B cell (primary cell): ENCODE results near the gene GANAB. TPM values are rescaled to one million over a fixed set of nuclear protein-coding genes. Genes with fewer than 3 reads are reported as not detected.

Experiments
- ATAC-seq: fragments of 200-7000 bp; cut with Tn5 transposase; one replicate; pipeline ENCODE4 v1.10.0; 2021; ENCODE audit warnings: low read depth, mild to moderate bottlenecking, moderate number of reproducible peaks, moderate library complexity
- CTCF ChIA-PET: fragments of 350-600 bp; sonication (Branson Sonifier 250); formaldehyde crosslinking; loops from one replicate; lab custom pipeline; 2021; ENCODE audit warnings: antibody characterized with exemption, inconsistent platforms; lab: Charles Lee
- POLR2A ChIA-PET: fragments of 350-600 bp; sonication (Branson Sonifier 250); formaldehyde crosslinking; loops from one replicate; lab custom pipeline; 2021; ENCODE audit warnings: antibody characterized with exemption; lab: Charles Lee
- DNase-seq: peaks from one replicate; pipeline ENCODE4 v3.0.0; 2013
- H2AFZ ChIP-seq: 2 replicates; pipeline ENCODE4 v1.6.1; 2012; ENCODE audit warnings: mild to moderate bottlenecking, low read depth, low read length; ENCODE audit not compliant: insufficient read depth, poor library complexity, severe bottlenecking
- H3K27ac ChIP-seq, 2 donors: 1 replicate in 1 of 2; 2 replicates in 1 of 2; pipeline ENCODE4 v1.5.1; 2012 to 2013; ENCODE audit warnings: low read length in 2 of 2, mild to moderate bottlenecking in 2 of 2, moderate library complexity in 1 of 2
- H3K27me3 ChIP-seq, 4 experiments: fragments of 200-600 bp in 1 of 4; sonication (generic) in 1 of 4; replicated peaks in 1 of 4; 1 replicate in 2 of 4; 2 replicates in 2 of 4; pipeline versions ENCODE4 v1.6.1 to v1.7.0; 2013 to 2016; ENCODE audit warnings: low read length in 3 of 4, mild to moderate bottlenecking in 2 of 4, mixed read lengths in 1 of 4, moderate library complexity in 1 of 4; ENCODE audit not compliant: insufficient read depth in 4 of 4, control insufficient read depth in 3 of 4; ENCODE audit errors: control extremely low read depth in 1 of 4
- H3K36me3 ChIP-seq, 2 experiments: replicated peaks in 1 of 2; 1 replicate in 1 of 2; 2 replicates in 1 of 2; pipeline versions ENCODE4 v1.6.1 to v1.7.1; 2013; ENCODE audit warnings: low read length in 1 of 2; ENCODE audit not compliant: insufficient read depth in 2 of 2, control insufficient read depth in 1 of 2; ENCODE audit errors: control extremely low read depth in 1 of 2, extremely low read depth in 1 of 2
- H3K4me1 ChIP-seq, 2 donors: fragments of 200-600 bp in 1 of 2; sonication (generic) in 1 of 2; 1 replicate in 1 of 2; 2 replicates in 1 of 2; pipeline versions ENCODE4 v1.5.1 to v1.6.1; 2013 to 2017; ENCODE audit warnings: low read length in 2 of 2; ENCODE audit not compliant: control insufficient read depth in 2 of 2, insufficient read depth in 2 of 2
- H3K4me2 ChIP-seq: replicated peaks from 2 replicates; pipeline ENCODE3; 2012; ENCODE audit warnings: mild to moderate bottlenecking, low read depth, low read length; ENCODE audit not compliant: poor library complexity, severe bottlenecking
- H3K4me3 ChIP-seq, 5 experiments: fragments of 200-600 bp in 1 of 5; sonication (generic) in 1 of 5; 1 replicate in 3 of 5; 2 replicates in 2 of 5; pipeline versions ENCODE4 v1.5.1 to v1.7.0; 2011 to 2016; ENCODE audit warnings: low read length in 4 of 5, mild to moderate bottlenecking in 4 of 5, low read depth in 2 of 5, control low read depth in 1 of 5, moderate library complexity in 1 of 5; ENCODE audit not compliant: insufficient read depth in 1 of 5; ENCODE audit errors: control extremely low read depth in 1 of 5, extremely low read depth in 1 of 5
- H3K79me2 ChIP-seq: fragments of 200-600 bp; sonication (generic); one replicate; pipeline ENCODE4 v1.6.0; 2016; ENCODE audit warnings: low read length; ENCODE audit not compliant: control insufficient read depth, insufficient read depth
- H3K9ac ChIP-seq: fragments of 200-600 bp; sonication (generic); 2 replicates; pipeline ENCODE4 v1.6.1; 2017; ENCODE audit warnings: mild to moderate bottlenecking, low read length, moderate library complexity
- H3K9me3 ChIP-seq, 3 donors: one replicate each; pipeline versions ENCODE4 v1.6.1 to v1.7.1; 2013; ENCODE audit warnings: low read length in 2 of 3; ENCODE audit not compliant: control insufficient read depth in 2 of 3, insufficient read depth in 1 of 3; ENCODE audit errors: control extremely low read depth in 1 of 3
- H4K20me1 ChIP-seq: 2 replicates; pipeline ENCODE4 v1.6.0; 2012; ENCODE audit warnings: mild to moderate bottlenecking, low read length; ENCODE audit not compliant: insufficient read depth, control insufficient read depth, poor library complexity, severe bottlenecking
- H3K27ac Mint-ChIP-seq: one replicate; pipeline ENCODE4 v1.8.0; 2021; ENCODE audit warnings: mixed read lengths
- H3K27me3 Mint-ChIP-seq: one replicate; pipeline ENCODE4 v1.8.0; 2021; ENCODE audit warnings: mixed read lengths
- H3K4me1 Mint-ChIP-seq: one replicate; pipeline ENCODE4 v1.8.0; 2021; ENCODE audit warnings: mixed read lengths
- H3K4me3 Mint-ChIP-seq: one replicate; pipeline ENCODE4 v1.8.0; 2021; ENCODE audit warnings: mixed read lengths
- H3K9me3 Mint-ChIP-seq: one replicate; pipeline ENCODE4 v1.8.0; 2022; ENCODE audit warnings: mixed read lengths; ENCODE audit not compliant: insufficient read depth
- EZH2 ChIP-seq: IDR thresholded peaks from 2 replicates; pipeline ENCODE4 v1.6.1; 2012; ENCODE audit warnings: borderline replicate concordance, low read depth, mild to moderate bottlenecking, moderate library complexity, low read length; ENCODE audit not compliant: insufficient read depth, poor library complexity, severe bottlenecking
- WGBS: methylation state at CpG from one replicate; pipeline ENCODE4 v1.1.5; 2013; ENCODE audit warnings: missing lambda C conversion rate; ENCODE audit not compliant: insufficient coverage; 5-methylcytosine and 5-hydroxymethylcytosine counted together
- intact Hi-C: fragments of 100-400 bp; cut with micrococcal nuclease; formaldehyde crosslinking; loops from one replicate; pipeline ENCODE4 v1.10.0; 2022
- polyA plus RNA-seq: library from polyadenylated mRNA; depleted of rRNA; stranded (reverse); fragments of >200 nt; gene quantifications from 2 replicates; pipeline ENCODE4 v1.2.3, GENCODE V29; 2012
- total RNA-seq, 2 donors: library from RNA; stranded (reverse); fragments of 120-200 nt in 1 of 2; gene quantifications; 1 replicate in 1 of 2; 2 replicates in 1 of 2; pipeline versions ENCODE4 v1.2.3 to v1.2.4, GENCODE V29; 2013 to 2022
- TF ChIP-seq, protein P1 (sequence below): fragments of 200-600 bp; IDR thresholded peaks from one replicate; pipeline ENCODE4 v1.8.0; 2022; ENCODE audit warnings: antibody characterized with exemption, mild to moderate bottlenecking

The GANAB gene
- total and polyA plus RNA-seq, 2 donors (not counting 1 experiment from before 2014, with no cell fraction given): 98.7 to 204 TPM

DNA sequence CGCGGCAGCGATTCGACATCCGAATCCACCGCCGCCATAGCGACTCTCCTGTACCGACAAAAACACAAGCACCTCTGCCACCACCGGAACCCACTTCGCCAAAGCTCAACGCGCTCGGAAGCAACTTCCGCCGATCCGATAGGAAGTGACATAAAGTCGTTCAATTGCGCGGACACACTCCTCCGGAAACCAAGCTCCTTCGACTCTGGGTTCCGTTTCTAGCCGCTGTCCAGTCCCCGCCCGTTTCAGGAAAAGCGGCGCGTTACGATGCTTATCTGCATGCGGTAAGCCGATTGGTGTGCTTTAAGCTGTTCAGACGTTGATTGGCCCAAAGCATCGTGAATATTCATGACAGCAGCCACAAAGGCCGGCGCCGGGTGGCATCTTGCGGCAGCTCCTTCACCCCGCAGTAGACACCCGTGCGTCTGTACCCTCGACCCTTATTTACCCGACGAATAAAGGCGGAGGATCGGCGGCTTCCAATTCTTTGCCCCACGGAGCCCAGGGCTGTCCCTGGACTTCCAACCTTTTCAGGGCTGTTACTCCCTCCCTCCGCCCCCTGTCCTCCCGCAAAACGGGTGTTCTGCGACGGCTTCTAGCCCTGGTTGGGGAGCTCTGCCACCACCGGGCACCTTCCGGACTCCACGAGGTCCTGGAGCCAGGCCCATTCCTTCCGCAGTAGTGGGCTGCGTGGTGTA, 54.8 kb downstream of the GANAB start, which contains the start of gene TUT1:
Gene TUT1, minus strand, starts transcription at position 76 of the 698 bp plus-strand sequence. Its CDS starts 38 bp downstream, at position 38.
- peak within 1 kb of the TSS; percentile 78 for H2AFZ ChIP-seq
- under 1% methylated on average over 58 of the region's 58 CpGs for WGBS

More for the DNA sequence above, 54.8 kb downstream of the GANAB start, which contains the start of gene TUT1:
- H3K9me3 Mint-ChIP-seq: no peaks in the 10 kb centered on the region
- peaks cover 23 to 34% of the 10 kb centered on the region in 2 donors for H3K4me1 ChIP-seq
- ChIA-PET CTCF (interaction anchor here (0.6 to 5.1 kb wide), 41 partner anchors 10 to 289 kb away, joined by 3 to 47 read pairs (median 5); partner anchors contain the start of genes AHNAK, B3GAT3, C11orf98 and CSKMT), POLR2A (interaction anchor here (0.5 to 3.2 kb wide), 41 partner anchors 8 to 1037 kb away, joined by 3 to 63 read pairs (median 7); partner anchors contain the start of genes AHNAK, B3GAT3, BSCL2 and C11orf98)
- H3K79me2 ChIP-seq: peaks cover 41% of the 10 kb centered on the region
- H3K4me1 Mint-ChIP-seq: peaks cover 43% of the 10 kb centered on the region
- TF ChIP-seq, protein P1, sequence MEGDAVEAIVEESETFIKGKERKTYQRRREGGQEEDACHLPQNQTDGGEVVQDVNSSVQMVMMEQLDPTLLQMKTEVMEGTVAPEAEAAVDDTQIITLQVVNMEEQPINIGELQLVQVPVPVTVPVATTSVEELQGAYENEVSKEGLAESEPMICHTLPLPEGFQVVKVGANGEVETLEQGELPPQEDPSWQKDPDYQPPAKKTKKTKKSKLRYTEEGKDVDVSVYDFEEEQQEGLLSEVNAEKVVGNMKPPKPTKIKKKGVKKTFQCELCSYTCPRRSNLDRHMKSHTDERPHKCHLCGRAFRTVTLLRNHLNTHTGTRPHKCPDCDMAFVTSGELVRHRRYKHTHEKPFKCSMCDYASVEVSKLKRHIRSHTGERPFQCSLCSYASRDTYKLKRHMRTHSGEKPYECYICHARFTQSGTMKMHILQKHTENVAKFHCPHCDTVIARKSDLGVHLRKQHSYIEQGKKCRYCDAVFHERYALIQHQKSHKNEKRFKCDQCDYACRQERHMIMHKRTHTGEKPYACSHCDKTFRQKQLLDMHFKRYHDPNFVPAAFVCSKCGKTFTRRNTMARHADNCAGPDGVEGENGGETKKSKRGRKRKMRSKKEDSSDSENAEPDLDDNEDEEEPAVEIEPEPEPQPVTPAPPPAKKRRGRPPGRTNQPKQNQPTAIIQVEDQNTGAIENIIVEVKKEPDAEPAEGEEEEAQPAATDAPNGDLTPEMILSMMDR: no peak
- no peak for TF ChIP-seq EZH2
- no peaks in the 10 kb centered on the region for H4K20me1 ChIP-seq
- H3K36me3 ChIP-seq: peaks cover 0 to 45% of the 10 kb centered on the region in 2 experiments
- no peaks in the 10 kb centered on the region for H3K27me3 ChIP-seq
- H3K4me2 ChIP-seq: peak within 1 kb of the TSS; percentile 86
- peak; percentile 89 for ATAC-seq
- H3K27ac Mint-ChIP-seq: peak within 1 kb of the TSS; percentile 96
- peak within 1 kb of the TSS; percentile 91 for H3K4me3 Mint-ChIP-seq
- intact Hi-C loops: loop anchor here (1.0 to 5.0 kb wide), 14 partner anchors 8 to 291 kb away; partner anchors contain the start of genes BSCL2, C11orf98, CSKMT and EML3
- no peaks in the 10 kb centered on the region for H3K9me3 ChIP-seq
- H3K4me3 ChIP-seq: peak within 1 kb of the TSS; percentile 85 to 97 (median 93)
- peak; percentile 99 for DNase-seq
- peak within 1 kb of the TSS; percentile 90 for H3K27ac ChIP-seq
- no peaks in the 10 kb centered on the region for H3K27me3 Mint-ChIP-seq
- peak within 1 kb of the TSS; percentile 79 for H3K9ac ChIP-seq
